K562 (cell line): ENCODE results near the gene BNIP5. TPM values are rescaled to one million over a fixed set of nuclear protein-coding genes. Genes with fewer than 3 reads are reported as not detected.

Source experiments
- ARID1B ChIP-seq: fragments of 450-650 bp; IDR thresholded peaks from 2 replicates; pipeline ENCODE4 v1.6.1; 2016; ENCODE audit warnings: antibody characterized with exemption, mild to moderate bottlenecking, inconsistent platforms
- CAMTA2 ChIP-seq: fragments of 250-450 bp; sonication (Bioruptor Pico); conservative IDR thresholded peaks from 2 replicates; pipeline ENCODE4 v1.5.1; 2022
- FOXO4 ChIP-seq: fragments of 450-650 bp; formaldehyde crosslinking; IDR thresholded peaks from 2 replicates; pipeline ENCODE4 v1.4.0; 2020; ENCODE audit warnings: mild to moderate bottlenecking, moderate library complexity
- HLTF ChIP-seq: fragments of 450-650 bp; IDR thresholded peaks from 2 replicates; pipeline ENCODE4 v1.6.1; 2016
- KDM5B ChIP-seq: fragments of 200-600 bp; sonication (generic); IDR thresholded peaks from 2 replicates; pipeline ENCODE4 v1.6.1; 2012; ENCODE audit warnings: low read depth, mild to moderate bottlenecking, moderate library complexity, low read length, control low read depth, inconsistent platforms; ENCODE audit not compliant: insufficient replicate concordance
- KLF1 ChIP-seq: fragments of 450-650 bp; IDR thresholded peaks from 2 replicates; pipeline ENCODE4 v1.6.1; 2016; ENCODE audit warnings: missing genetic modification characterization, missing compliant biosample characterization
- MCM2 ChIP-seq: fragments of 450-650 bp; IDR thresholded peaks from 2 replicates; pipeline ENCODE4 v1.6.1; 2017; ENCODE audit warnings: low read depth, mild to moderate bottlenecking
- MTF1 ChIP-seq: fragments of 250-450 bp; sonication (Bioruptor Pico); IDR thresholded peaks from 2 replicates; pipeline ENCODE4 v1.9.0; 2021; ENCODE audit warnings: moderate library complexity, mild to moderate bottlenecking, inconsistent platforms, borderline replicate concordance
- MXD1 ChIP-seq: fragments of 250-450 bp; sonication (Bioruptor Pico); IDR thresholded peaks from 2 replicates; pipeline ENCODE4 v1.8.0; 2021; ENCODE audit warnings: borderline replicate concordance, mild to moderate bottlenecking, moderate library complexity; ENCODE audit not compliant: poor library complexity, severe bottlenecking
- NELFE ChIP-seq: IDR thresholded peaks from 2 replicates; pipeline ENCODE4 v1.6.1; 2011; ENCODE audit warnings: mild to moderate bottlenecking; ENCODE audit not compliant: insufficient read depth, insufficient read length
- NFXL1 ChIP-seq: fragments of 450-650 bp; formaldehyde crosslinking; IDR thresholded peaks from 2 replicates; pipeline ENCODE4 v1.4.0; 2021; ENCODE audit warnings: mild to moderate bottlenecking
- PHB ChIP-seq: fragments of 250-450 bp; sonication (Bioruptor Pico); IDR thresholded peaks from 2 replicates; pipeline ENCODE4 v1.5.0; 2021
- RBM17 ChIP-seq: fragments of 200-400 bp; formaldehyde crosslinking; IDR thresholded peaks from 2 replicates; pipeline ENCODE4 v1.6.1; 2017; ENCODE audit warnings: low read depth, mild to moderate bottlenecking, low read length, borderline replicate concordance
- SAP30 ChIP-seq: fragments of 200-600 bp; sonication (generic); IDR thresholded peaks from 2 replicates; pipeline ENCODE4 v1.6.1; 2012; ENCODE audit warnings: borderline replicate concordance, low read depth, mild to moderate bottlenecking, moderate library complexity, low read length, control low read depth, inconsistent platforms; ENCODE audit not compliant: insufficient read depth, poor library complexity, severe bottlenecking
- SETDB1 ChIP-seq: IDR thresholded peaks from one replicate; pipeline ENCODE4 v1.6.1; 2012; ENCODE audit warnings: low read length, control low read depth, inconsistent platforms
- SMAD3 ChIP-seq: fragments of 450-650 bp; formaldehyde crosslinking; conservative IDR thresholded peaks from 2 replicates; pipeline ENCODE4 v1.4.0; 2020; ENCODE audit warnings: mild to moderate bottlenecking
- TEAD1 ChIP-seq, 2 experiments: fragments of 450-650 bp in 1 of 2; sonication (generic) in 1 of 2; formaldehyde crosslinking; IDR thresholded peaks; 2 replicates each; pipeline versions ENCODE4 v1.4.0 to v1.8.0; 2020 to 2022; ENCODE audit warnings: mild to moderate bottlenecking in 2 of 2, missing genetic modification reagents in 1 of 2
- UBTF ChIP-seq, 2 experiments: IDR thresholded peaks; 2 replicates each; pipeline ENCODE4 v1.6.1; 2012; ENCODE audit warnings: improper control_type of control experiment in 2 of 2, low read depth in 2 of 2, low read length in 2 of 2, borderline replicate concordance in 1 of 2
- WHSC1 ChIP-seq: IDR thresholded peaks from one replicate; pipeline ENCODE4 v1.6.1; 2012; ENCODE audit warnings: low read length, control low read depth, inconsistent platforms
- ZNF174 ChIP-seq: fragments of 250-450 bp; sonication (Bioruptor Pico); IDR thresholded peaks from 2 replicates; pipeline ENCODE4 v1.4.0; 2020; ENCODE audit warnings: mild to moderate bottlenecking
- ZNF431 ChIP-seq: sonication (generic); formaldehyde crosslinking; IDR thresholded peaks from 2 replicates; pipeline ENCODE4 v1.8.0; 2022; ENCODE audit warnings: mild to moderate bottlenecking, missing genetic modification reagents
- ZNF655 ChIP-seq: fragments of 250-450 bp; sonication (Bioruptor Pico); IDR thresholded peaks from 2 replicates; pipeline ENCODE4 v1.5.0; 2021
- ZNF707 ChIP-seq: fragments of 250-450 bp; sonication (Bioruptor Pico); conservative IDR thresholded peaks from 2 replicates; pipeline ENCODE4 v1.8.0; 2022; ENCODE audit warnings: inconsistent platforms, mild to moderate bottlenecking, moderate library complexity
- ZSCAN29 ChIP-seq: fragments of 450-650 bp; IDR thresholded peaks from 2 replicates; pipeline ENCODE4 v1.6.1; 2017
- polyA plus RNA-seq, 8 experiments: library from polyadenylated mRNA; depleted of rRNA in 4 of 8; stranded (reverse) in 5 of 8; unstranded in 3 of 8; fragments of >200 nt; fragmentation: Nextera tagmentation in 2 of 8; fragmentation: Illumina TruSeq in 1 of 8; extraction: Ambion mirVana in 2 of 8; extraction: Trizol in 1 of 8; gene quantifications; 2 replicates each; pipeline versions ENCODE4 v1.2.1 to v1.2.3, GENCODE V29; 2011 to 2014; ENCODE audit warnings: inconsistent platforms in 1 of 8, missing spikeins in 1 of 8
- total RNA-seq, 7 experiments: library from RNA; depleted of rRNA in 6 of 7; stranded (reverse); fragments of >200 nt in 6 of 7; fragmentation: Illumina TruSeq in 2 of 7; extraction: Trizol in 2 of 7; gene quantifications; 2 replicates each; pipeline versions ENCODE4 v1.2.1 to v1.2.3, GENCODE V29; 2011 to 2021; ENCODE audit warnings: low replicate concordance in 1 of 7

BNIP5 gene
- total and polyA plus RNA-seq, 9 of the 15 experiments (the other 6 are each of a cell fraction or from before 2014, with no cell fraction given), result not detected

- TF ChIP-seq ZNF707 (CRISPR knock-in tag), result no peak
- no peak for TF ChIP-seq PHB (CRISPR knock-in tag)
- peak; percentile 90 for TF ChIP-seq SMAD3
- TF ChIP-seq MXD1 (CRISPR knock-in tag), result no peak
- TF ChIP-seq ZSCAN29, result no peak
- TF ChIP-seq ZNF655 (CRISPR knock-in tag), result no peak
- TF ChIP-seq CAMTA2 (CRISPR knock-in tag), result no peak
- TF ChIP-seq NELFE, result no peak
- no peak for TF ChIP-seq MTF1 (CRISPR knock-in tag)
- TF ChIP-seq SETDB1, result no peak
- TF ChIP-seq FOXO4 (CRISPR knock-in tag), result no peak
- TF ChIP-seq KLF1 (tag), result no peak
- TF ChIP-seq UBTF (IDR thresholded peaks at IDR 0.05; ENCODE audit: borderline replicate concordance in 1 of 2, low read depth in 2 of 2, low read length in 2 of 2), result 0 out of 4 replicates have a peak, but pooled peaks have one; percentile 30 to 41
- TF ChIP-seq SAP30, result no peak
- TF ChIP-seq ZNF174 (CRISPR knock-in tag), result no peak
- no peak for TF ChIP-seq KDM5B
- TF ChIP-seq WHSC1, result no peak
- no peak for TF ChIP-seq MCM2
- TF ChIP-seq ARID1B, result peak; percentile 97
- TF ChIP-seq NFXL1 (CRISPR knock-in tag), result no peak
- TF ChIP-seq ZNF431 (CRISPR knock-in tag), result no peak
- TF ChIP-seq RBM17, result no peak
- TF ChIP-seq HLTF, result 0 out of 2 replicates have a peak, but pooled peaks have one; percentile 15
- TF ChIP-seq TEAD1 (CRISPR knock-in tag; IDR thresholded peaks at IDR 0.05), result peak; percentile 87 to 97
These were observed 14.2 kb upstream of the BNIP5 start (continued) for GRCh38 chr6:36350681-36351571.
